Skeletal muscle satellite cell (primary cell): ENCODE data around the gene ZNF385B.

ENCODE experiments used
- H3K27me3 ChIP-seq: 2 replicates; pipeline ENCODE4 v1.7.0; 2013; ENCODE audit warnings: low read length; ENCODE audit not compliant: control insufficient read depth, insufficient read depth
- H3K36me3 ChIP-seq: 2 replicates; pipeline ENCODE4 v1.7.0; 2013; ENCODE audit warnings: mild to moderate bottlenecking, control low read depth, low read length; ENCODE audit not compliant: insufficient read depth
- H3K4me1 ChIP-seq: 2 replicates; pipeline ENCODE4 v1.7.0; 2013; ENCODE audit warnings: low read length; ENCODE audit not compliant: control insufficient read depth, insufficient read depth
- H3K4me2 ChIP-seq: 2 replicates; pipeline ENCODE4 v1.7.0; 2013; ENCODE audit warnings: mild to moderate bottlenecking, low read length
- H3K4me3 ChIP-seq: 2 replicates; pipeline ENCODE4 v1.7.0; 2013; ENCODE audit warnings: low read length
- H3K9ac ChIP-seq: 2 replicates; pipeline ENCODE4 v1.7.0; 2013; ENCODE audit warnings: mild to moderate bottlenecking, low read depth, low read length, moderate library complexity
- H3K9me3 ChIP-seq: replicated peaks from 2 replicates; pipeline ENCODE4 v1.7.0; 2013; ENCODE audit warnings: mild to moderate bottlenecking, control low read depth, low read length

The ZNF385B gene

DNA sequence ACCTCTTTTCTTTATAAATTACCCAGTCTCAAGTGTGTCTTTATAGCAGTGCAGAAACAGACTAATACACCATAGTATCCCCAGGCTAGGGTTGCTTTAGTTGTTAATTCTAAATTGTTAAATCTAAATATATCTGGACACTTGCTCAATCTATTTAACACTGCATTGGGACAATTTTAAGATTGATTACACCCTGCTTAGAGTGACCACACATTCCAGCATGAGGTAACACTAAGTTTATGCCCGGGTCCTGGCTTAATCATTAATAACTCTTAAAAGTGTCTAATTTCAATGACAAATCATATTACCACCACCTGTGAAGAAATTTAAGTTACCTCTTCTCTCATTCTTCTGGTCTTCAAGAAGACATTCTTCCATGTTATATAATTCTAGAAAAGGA is 131.4 kb downstream of the ZNF385B start:
- no peaks in the 10 kb centered on the region for H3K27me3 ChIP-seq

DNA sequence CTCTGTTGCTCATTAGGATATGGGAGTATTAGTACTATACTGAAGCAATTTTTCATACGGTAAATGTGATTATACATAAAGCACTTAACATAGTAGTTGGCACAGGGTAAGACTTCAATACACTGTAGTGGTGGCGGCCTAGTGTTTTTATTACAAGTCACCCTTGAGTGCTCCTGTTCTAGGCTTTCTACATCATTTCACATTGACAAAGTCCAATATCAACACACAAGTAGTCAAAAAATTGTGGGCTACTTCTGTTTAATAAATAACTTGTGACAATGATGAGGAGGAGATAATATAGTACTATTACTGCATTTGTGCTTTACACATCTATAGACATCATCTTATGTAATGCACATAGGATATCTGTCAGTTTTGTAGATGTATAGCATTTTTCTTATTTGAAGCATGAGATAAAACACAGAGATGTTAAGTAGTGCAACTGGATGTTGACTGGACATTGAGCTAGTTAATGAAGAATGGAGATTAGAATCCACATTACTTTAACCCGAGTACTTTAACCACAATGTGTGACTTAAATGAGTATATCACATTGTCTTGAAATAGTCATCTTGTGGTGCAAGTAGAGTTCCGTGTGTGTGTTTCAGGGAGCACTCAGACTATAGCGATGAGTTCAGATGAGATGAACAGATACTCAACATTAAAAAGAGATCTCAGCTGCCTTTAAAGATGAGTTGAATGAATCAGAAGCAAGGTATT is 134.8 kb downstream of the ZNF385B start:
- H3K9me3 ChIP-seq, result no peaks in the 10 kb centered on the region
- no peaks in the 10 kb centered on the region for H3K36me3 ChIP-seq
- H3K27me3 ChIP-seq, result no peaks in the 10 kb centered on the region
- H3K9ac ChIP-seq, result no peak overlapping the region
- H3K4me2 ChIP-seq, result no peak overlapping the region
- no peaks in the 10 kb centered on the region for H3K4me1 ChIP-seq
- no peak overlapping the region for H3K4me3 ChIP-seq

More for the DNA sequence above, 131.4 kb downstream of the ZNF385B start:
- Histone ChIP-seq H3K4me2 (no peak overlapping the region), H3K9me3 (no peaks in the 10 kb centered on the region), H3K9ac (no peak overlapping the region), H3K4me3 (no peak overlapping the region), H3K4me1 (no peaks in the 10 kb centered on the region), H3K36me3 (no peaks in the 10 kb centered on the region)

GRCh38 chr2:179724403-179724802 is 137.0 kb downstream of the ZNF385B start:
- no peak overlapping the region for H3K4me2 ChIP-seq
- no peak overlapping the region for H3K4me3 ChIP-seq

GRCh38 chr2:179720173-179720772 is 141.1 kb downstream of the ZNF385B start:
- Histone ChIP-seq H3K9me3 (no peaks in the 10 kb centered on the region), H3K27me3 (no peaks in the 10 kb centered on the region), H3K4me2 (no peak overlapping the region), H3K36me3 (no peaks in the 10 kb centered on the region), H3K4me3 (no peak overlapping the region), H3K9ac (no peak overlapping the region), H3K4me1 (no peaks in the 10 kb centered on the region)

More at GRCh38 chr2:179724403-179724802, 137.0 kb downstream of the ZNF385B start:
- no peaks in the 10 kb centered on the region for H3K9me3 ChIP-seq
- H3K36me3 ChIP-seq, result no peaks in the 10 kb centered on the region
- no peak overlapping the region for H3K9ac ChIP-seq
- H3K27me3 ChIP-seq, result no peaks in the 10 kb centered on the region
- H3K4me1 ChIP-seq, result no peaks in the 10 kb centered on the region

GRCh38 chr2:179715871-179716270 is 145.5 kb downstream of the ZNF385B start:
- Histone ChIP-seq H3K4me2 (no peak overlapping the region), H3K4me1 (no peaks in the 10 kb centered on the region), H3K9me3 (no peaks in the 10 kb centered on the region), H3K4me3 (no peak overlapping the region), H3K36me3 (no peaks in the 10 kb centered on the region), H3K27me3 (no peaks in the 10 kb centered on the region), H3K9ac (no peak overlapping the region)

GRCh38 chr2:179715196-179715595 is 146.2 kb downstream of the ZNF385B start:
- no peaks in the 10 kb centered on the region for H3K27me3 ChIP-seq
- H3K9me3 ChIP-seq, result no peaks in the 10 kb centered on the region
- no peak overlapping the region for H3K9ac ChIP-seq
- no peak overlapping the region for H3K4me2 ChIP-seq
- H3K4me1 ChIP-seq, result no peaks in the 10 kb centered on the region
- no peak overlapping the region for H3K4me3 ChIP-seq
- H3K36me3 ChIP-seq, result no peaks in the 10 kb centered on the region

DNA sequence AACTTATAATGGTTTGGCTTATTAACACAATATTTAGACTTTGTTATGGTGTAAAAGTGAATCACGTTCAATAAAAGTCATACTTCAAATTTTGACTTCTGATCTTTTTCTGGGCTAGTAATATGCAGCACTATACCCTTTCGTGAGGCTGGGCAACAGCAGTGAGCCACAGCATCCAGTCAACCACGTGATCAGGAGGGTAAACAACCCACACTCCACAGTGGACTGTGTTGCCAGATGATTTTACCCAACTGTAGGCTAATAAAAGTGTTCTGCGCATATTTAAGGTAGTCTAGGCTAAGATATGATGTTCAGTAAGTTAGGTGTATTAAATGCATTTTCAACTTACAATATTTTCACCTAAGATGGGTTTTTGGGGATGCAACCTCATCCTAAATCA is 148.6 kb downstream of the ZNF385B start:
- Histone ChIP-seq H3K36me3 (no peaks in the 10 kb centered on the region), H3K27me3 (no peaks in the 10 kb centered on the region), H3K4me3 (no peak overlapping the region)

DNA sequence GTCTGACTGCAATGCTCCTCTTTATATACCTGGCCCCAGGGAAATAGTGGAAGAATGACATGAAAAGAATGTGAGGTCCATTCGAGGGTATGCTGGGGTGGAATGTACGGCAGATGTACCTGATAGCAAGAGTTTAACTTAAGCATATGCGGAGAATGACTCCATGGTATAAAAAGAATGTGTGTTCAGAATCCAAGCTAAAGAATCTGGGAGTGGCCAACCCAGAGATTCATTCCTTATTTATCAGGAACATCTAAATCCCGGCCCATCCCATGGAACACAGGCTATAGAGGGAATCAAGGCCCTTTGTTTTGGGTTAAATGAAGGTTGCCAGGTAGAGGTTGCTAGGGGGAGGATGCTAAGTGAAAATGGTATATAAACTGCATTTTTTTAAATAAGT is 150.0 kb downstream of the ZNF385B start:
- no peak overlapping the region for H3K9ac ChIP-seq
- no peaks in the 10 kb centered on the region for H3K36me3 ChIP-seq
- H3K4me2 ChIP-seq, result no peak overlapping the region
- H3K27me3 ChIP-seq, result no peaks in the 10 kb centered on the region
- H3K4me1 ChIP-seq, result no peaks in the 10 kb centered on the region
- no peaks in the 10 kb centered on the region for H3K9me3 ChIP-seq
- H3K4me3 ChIP-seq, result no peak overlapping the region

More for the DNA sequence above, 148.6 kb downstream of the ZNF385B start:
- H3K9me3 ChIP-seq, result no peaks in the 10 kb centered on the region
- H3K4me2 ChIP-seq, result no peak overlapping the region
- H3K9ac ChIP-seq, result no peak overlapping the region
- no peaks in the 10 kb centered on the region for H3K4me1 ChIP-seq

GRCh38 chr2:179703702-179704101 is 157.7 kb downstream of the ZNF385B start:
- no peaks in the 10 kb centered on the region for H3K4me1 ChIP-seq
- no peak overlapping the region for H3K4me2 ChIP-seq
- no peak overlapping the region for H3K9ac ChIP-seq
- H3K27me3 ChIP-seq, result no peaks in the 10 kb centered on the region
- no peak overlapping the region for H3K4me3 ChIP-seq
- no peaks in the 10 kb centered on the region for H3K9me3 ChIP-seq
- H3K36me3 ChIP-seq, result no peaks in the 10 kb centered on the region

DNA sequence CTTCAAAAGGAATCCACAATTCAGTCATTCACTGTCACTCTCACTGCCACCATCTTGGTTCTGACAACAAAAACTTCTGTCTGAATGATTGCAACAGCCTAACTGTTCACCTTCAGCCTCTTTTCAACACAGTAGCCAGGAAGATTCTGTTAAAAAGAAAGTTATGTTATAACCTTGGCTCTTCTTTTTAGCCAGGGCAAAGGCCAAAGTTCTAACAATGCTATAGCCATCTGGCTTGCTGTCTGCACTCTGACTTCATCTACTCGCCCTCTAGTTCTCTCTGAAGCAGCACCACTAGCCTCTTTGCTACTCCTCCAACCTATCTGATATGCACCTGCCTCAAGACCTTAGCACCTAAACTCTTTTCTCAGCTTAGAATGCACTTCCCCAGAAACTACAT is 158.5 kb downstream of the ZNF385B start:
- Histone ChIP-seq H3K4me1 (no peaks in the 10 kb centered on the region), H3K9me3 (no peaks in the 10 kb centered on the region), H3K36me3 (no peaks in the 10 kb centered on the region), H3K4me3 (no peak overlapping the region), H3K4me2 (no peak overlapping the region), H3K27me3 (no peaks in the 10 kb centered on the region), H3K9ac (no peak overlapping the region)

- H3K4me3 ChIP-seq, result no peak overlapping the region
- H3K27me3 ChIP-seq, result no peaks in the 10 kb centered on the region
- no peaks in the 10 kb centered on the region for H3K4me1 ChIP-seq
- no peaks in the 10 kb centered on the region for H3K36me3 ChIP-seq
- H3K9me3 ChIP-seq, result no peaks in the 10 kb centered on the region
- no peak overlapping the region for H3K9ac ChIP-seq
- peak overlapping the region; percentile 41 for H3K4me2 ChIP-seq
These were observed 159.8 kb downstream of the ZNF385B start for GRCh38 chr2:179701524-179702110.

DNA sequence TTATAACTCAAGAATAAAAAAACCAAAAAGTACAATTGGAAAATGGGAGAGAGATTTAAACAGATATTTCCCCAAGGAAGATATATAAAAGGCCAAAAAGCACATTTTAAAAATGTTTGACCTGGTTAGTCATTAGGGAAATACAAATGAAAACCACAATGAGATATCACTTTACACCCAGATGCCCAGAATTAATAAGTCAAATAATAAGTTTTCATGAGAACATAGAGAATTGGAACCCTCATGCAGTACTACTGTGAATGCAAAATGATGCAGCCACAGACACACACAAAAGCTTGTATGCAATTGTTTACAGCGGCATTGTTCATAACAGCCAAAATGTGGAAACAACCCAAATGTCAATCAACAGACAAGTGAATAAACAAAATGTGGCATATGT is 165.9 kb downstream of the ZNF385B start:
- Histone ChIP-seq H3K27me3 (no peaks in the 10 kb centered on the region), H3K4me1 (peaks cover 25% of the 10 kb centered on the region), H3K9me3 (no peaks in the 10 kb centered on the region), H3K4me2 (no peak overlapping the region), H3K36me3 (no peaks in the 10 kb centered on the region), H3K4me3 (no peak overlapping the region), H3K9ac (no peak overlapping the region)
